MM.1S (cell line): ENCODE measurements around the gene PTPRN2.

Experiments used
- DNase-seq: peaks from one replicate; pipeline ENCODE4 v3.0.0-alpha.2; 2015
- H2AFZ ChIP-seq: fragments of 300-600 bp; sonication (generic); 2 replicates; pipeline ENCODE4 v1.6.0; 2016; ENCODE audit warnings: antibody characterized with exemption, low read length
- H3F3A ChIP-seq: fragments of 300-600 bp; sonication (generic); 2 replicates; pipeline ENCODE4 v1.6.1; 2016; ENCODE audit warnings: mild to moderate bottlenecking, antibody characterized with exemption, low read length, moderate library complexity, mixed read lengths; ENCODE audit not compliant: insufficient read depth
- H3K27ac ChIP-seq: fragments of 300-600 bp; sonication (generic); 2 replicates; pipeline ENCODE4 v1.5.1; 2016; ENCODE audit warnings: mild to moderate bottlenecking, low read length
- H3K27me3 ChIP-seq: fragments of 300-600 bp; sonication (generic); replicated peaks from 2 replicates; pipeline ENCODE4 v1.6.0; 2016; ENCODE audit warnings: low read length; ENCODE audit not compliant: insufficient read depth
- H3K36me3 ChIP-seq: fragments of 300-600 bp; sonication (generic); replicated peaks from 2 replicates; pipeline ENCODE4 v1.6.1; 2016; ENCODE audit warnings: mild to moderate bottlenecking, low read length, mixed read lengths; ENCODE audit not compliant: insufficient read depth
- H3K4me1 ChIP-seq: fragments of 300-600 bp; sonication (generic); 2 replicates; pipeline ENCODE4 v1.6.1; 2016; ENCODE audit warnings: low read length, mixed read lengths
- H3K4me2 ChIP-seq: fragments of 300-600 bp; sonication (generic); 2 replicates; pipeline ENCODE4 v1.6.0; 2016; ENCODE audit warnings: low read depth, low read length
- H3K4me3 ChIP-seq: fragments of 300-600 bp; sonication (generic); 2 replicates; pipeline ENCODE4 v1.5.1; 2016; ENCODE audit warnings: low read length, mixed read lengths
- H3K79me2 ChIP-seq: fragments of 300-600 bp; sonication (generic); 2 replicates; pipeline ENCODE4 v1.6.1; 2016; ENCODE audit warnings: mixed run types, low read length, mixed read lengths
- H3K9ac ChIP-seq: fragments of 300-600 bp; sonication (generic); 2 replicates; pipeline ENCODE4 v1.6.1; 2016; ENCODE audit warnings: low read length, mixed read lengths
- H3K9me2 ChIP-seq: fragments of 300-600 bp; sonication (generic); replicated peaks from 2 replicates; pipeline ENCODE4 v1.6.1; 2016; ENCODE audit warnings: mild to moderate bottlenecking, low read length, mixed read lengths; ENCODE audit not compliant: insufficient read depth
- H3K9me3 ChIP-seq: fragments of 300-600 bp; sonication (generic); replicated peaks from 2 replicates; pipeline ENCODE4 v1.6.1; 2016; ENCODE audit warnings: mild to moderate bottlenecking, low read length, mixed read lengths; ENCODE audit not compliant: insufficient read depth
- H4K20me1 ChIP-seq: fragments of 300-600 bp; sonication (generic); 2 replicates; pipeline ENCODE4 v1.6.1; 2016; ENCODE audit warnings: mild to moderate bottlenecking, low read length, moderate library complexity, mixed read lengths; ENCODE audit not compliant: insufficient read depth
- CTCF ChIP-seq: fragments of 300-600 bp; sonication (generic); IDR thresholded peaks from 2 replicates; pipeline ENCODE4 v1.5.1; 2016; ENCODE audit warnings: antibody characterized with exemption, low read length, mixed read lengths
- EZH2 ChIP-seq: fragments of 300-600 bp; sonication (generic); optimal IDR thresholded peaks from 2 replicates; pipeline ENCODE3; 2017; ENCODE audit warnings: low read depth, mild to moderate bottlenecking, antibody characterized with exemption, low read length, mixed read lengths
- EZH2phosphoT487 ChIP-seq: fragments of 300-600 bp; sonication (generic); IDR thresholded peaks from 2 replicates; pipeline ENCODE4 v1.6.1; 2018; ENCODE audit warnings: antibody characterized with exemption, low read length

The PTPRN2 gene

GRCh38 chr7:157715938-157716280 is 871.7 kb downstream of the PTPRN2 start:
- Histone ChIP-seq H3K9me3 (no peaks in the 10 kb centered on the region), H3K9me2 (no peaks in the 10 kb centered on the region), H3K27me3 (peaks cover 80% of the 10 kb centered on the region), H3K4me2 (no peak overlapping the region), H3K4me3 (no peak overlapping the region), H3K79me2 (no peaks in the 10 kb centered on the region), H3K9ac (no peak overlapping the region), H2AFZ (no peak overlapping the region), H3K27ac (no peak overlapping the region), H3K4me1 (no peaks in the 10 kb centered on the region), H3K36me3 (no peaks in the 10 kb centered on the region), H4K20me1 (no peaks in the 10 kb centered on the region), H3F3A (no peaks in the 10 kb centered on the region)
- no peak for DNase-seq
- TF ChIP-seq CTCF (no peak), EZH2phosphoT487 (no peak), EZH2 (no peak)

GRCh38 chr7:157715071-157715937 is 872.3 kb downstream of the PTPRN2 start:
- H4K20me1 ChIP-seq, result no peaks in the 10 kb centered on the region
- H3K9ac ChIP-seq, result no peak overlapping the region
- DNase-seq, result no peak
- no peak overlapping the region for H3K27ac ChIP-seq
- no peaks in the 10 kb centered on the region for H3F3A ChIP-seq
- H3K4me3 ChIP-seq, result no peak overlapping the region
- H3K79me2 ChIP-seq, result no peaks in the 10 kb centered on the region
- H3K36me3 ChIP-seq, result no peaks in the 10 kb centered on the region
- no peaks in the 10 kb centered on the region for H3K4me1 ChIP-seq
- TF ChIP-seq EZH2 (no peak), CTCF (no peak), EZH2phosphoT487 (no peak)
- no peaks in the 10 kb centered on the region for H3K9me3 ChIP-seq
- H3K4me2 ChIP-seq, result no peak overlapping the region
- no peaks in the 10 kb centered on the region for H3K9me2 ChIP-seq
- peaks cover 74% of the 10 kb centered on the region for H3K27me3 ChIP-seq
- no peak overlapping the region for H2AFZ ChIP-seq

DNA sequence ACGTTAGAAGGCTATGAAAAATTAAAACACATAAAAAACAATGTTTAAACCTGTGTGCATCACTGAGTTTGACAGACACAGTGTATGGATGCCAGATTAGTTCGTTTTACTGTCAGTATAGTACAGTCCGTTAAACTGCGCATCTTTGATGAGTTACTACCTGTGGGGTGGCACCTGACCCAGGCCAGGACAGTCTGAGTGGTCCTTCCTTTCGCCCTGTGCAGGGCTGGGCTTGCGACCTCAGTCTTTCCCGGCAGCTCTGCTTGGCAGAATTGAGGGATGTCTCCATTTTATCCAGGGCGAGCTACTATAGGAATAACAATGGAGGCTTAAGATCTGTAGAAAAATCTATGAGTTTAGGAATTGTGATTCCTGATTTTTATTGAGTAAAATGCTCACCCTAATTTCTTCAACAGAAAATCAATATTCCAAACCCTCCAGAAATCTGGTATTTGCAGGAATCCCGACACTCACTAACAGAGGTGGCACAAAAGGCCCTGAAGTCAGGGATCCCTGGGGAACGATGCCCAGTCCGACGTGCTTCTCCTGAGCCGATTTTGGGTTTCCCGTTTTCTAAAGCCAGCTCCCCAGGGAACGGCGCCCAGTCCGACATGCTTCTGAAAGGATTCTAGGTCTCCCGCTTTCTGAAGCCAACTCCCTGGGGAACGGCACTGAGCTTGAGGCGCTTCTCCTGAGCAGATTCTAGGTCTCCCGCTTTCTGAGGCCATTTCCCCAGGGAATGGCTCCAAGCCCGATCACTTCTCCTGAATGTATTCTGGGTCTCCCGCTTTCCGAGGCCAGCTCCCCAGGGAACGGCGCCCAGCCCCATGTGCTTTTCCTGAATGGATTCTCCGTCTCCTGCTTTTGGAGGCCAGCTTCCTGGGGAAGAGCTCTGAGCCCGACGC is 873.2 kb downstream of the PTPRN2 start:
- H3F3A ChIP-seq, result no peaks in the 10 kb centered on the region
- H3K9me2 ChIP-seq, result no peaks in the 10 kb centered on the region
- TF ChIP-seq EZH2 (peak; percentile 31), CTCF (no peak), EZH2phosphoT487 (0 out of 2 replicates have a peak, but pooled peaks have one; percentile 13)
- no peaks in the 10 kb centered on the region for H3K36me3 ChIP-seq
- DNase-seq, result no peak
- no peak overlapping the region for H3K4me2 ChIP-seq
- H2AFZ ChIP-seq, result no peak overlapping the region
- no peak overlapping the region for H3K4me3 ChIP-seq
- no peaks in the 10 kb centered on the region for H4K20me1 ChIP-seq
- H3K27me3 ChIP-seq, result peaks cover 72% of the 10 kb centered on the region
- no peaks in the 10 kb centered on the region for H3K9me3 ChIP-seq
- H3K27ac ChIP-seq, result no peak overlapping the region
- no peak overlapping the region for H3K9ac ChIP-seq
- H3K4me1 ChIP-seq, result no peaks in the 10 kb centered on the region
- no peaks in the 10 kb centered on the region for H3K79me2 ChIP-seq
